Ishikawa (cell line): ENCODE measurements around the gene HOXB1.

Experiments used
- CEBPB ChIP-seq: IDR thresholded peaks from 2 replicates; pipeline ENCODE4 v1.6.1; 2012
- CREB1 ChIP-seq: IDR thresholded peaks from 2 replicates; pipeline ENCODE4 v1.6.1; 2012; ENCODE audit warnings: low read depth
- EP300 ChIP-seq: IDR thresholded peaks from 2 replicates; pipeline ENCODE4 v1.6.1; 2012; ENCODE audit warnings: borderline replicate concordance
- FOXM1 ChIP-seq: IDR thresholded peaks from 2 replicates; pipeline ENCODE4 v1.6.1; 2012; ENCODE audit warnings: low read depth, borderline replicate concordance
- MAX ChIP-seq: IDR thresholded peaks from 2 replicates; pipeline ENCODE4 v1.6.1; 2012
- NFIC ChIP-seq: IDR thresholded peaks from 2 replicates; pipeline ENCODE4 v1.6.1; 2012
- RAD21 ChIP-seq: IDR thresholded peaks from 2 replicates; pipeline ENCODE4 v1.6.1; 2012; ENCODE audit warnings: low read depth
- REST ChIP-seq: IDR thresholded peaks from 2 replicates; pipeline ENCODE4 v1.6.1; 2012; ENCODE audit warnings: low read depth, mild to moderate bottlenecking
- TAF1 ChIP-seq: IDR thresholded peaks from 2 replicates; pipeline ENCODE4 v1.6.1; 2012; ENCODE audit warnings: low read depth, mild to moderate bottlenecking
- TCF12 ChIP-seq: IDR thresholded peaks from 2 replicates; pipeline ENCODE4 v1.6.1; 2012; ENCODE audit warnings: low read depth
- TEAD4 ChIP-seq: IDR thresholded peaks from 2 replicates; pipeline ENCODE4 v1.6.1; 2012
- YY1 ChIP-seq: IDR thresholded peaks from 2 replicates; pipeline ENCODE4 v1.6.1; 2012; ENCODE audit warnings: low read depth
- ZBTB7A ChIP-seq: IDR thresholded peaks from 2 replicates; pipeline ENCODE4 v1.6.1; 2012; ENCODE audit warnings: low read depth

- TF ChIP-seq TAF1, result no peak
- no peak for TF ChIP-seq MAX
- TF ChIP-seq TEAD4, result no peak
- no peak for TF ChIP-seq CREB1
- no peak for TF ChIP-seq NFIC
- TF ChIP-seq REST, result no peak
- no peak for TF ChIP-seq CEBPB
- no peak for TF ChIP-seq EP300
- TF ChIP-seq RAD21, result no peak
- no peak for TF ChIP-seq ZBTB7A
- no peak for TF ChIP-seq FOXM1
- no peak for TF ChIP-seq TCF12
- no peak for TF ChIP-seq YY1
Measured at GRCh38 chr17:48504953-48505352, 25.9 kb downstream of the HOXB1 start.
